CD14-positive monocyte (primary cell): ENCODE data around the gene SLC38A3. TPM values are rescaled to one million over a fixed set of nuclear protein-coding genes. Genes with fewer than 3 reads are reported as not detected.

Experiments
- DNase-seq, 3 donors: peaks; one replicate each; pipeline ENCODE4 v3.0.0-alpha.2; 2011 to 2022
- H2AFZ ChIP-seq: 2 replicates; pipeline ENCODE4 v1.6.0; 2012; ENCODE audit warnings: mild to moderate bottlenecking, low read depth, low read length, inconsistent platforms; ENCODE audit not compliant: insufficient read depth, poor library complexity, severe bottlenecking
- H3K27ac ChIP-seq, 2 donors: 1 replicate in 1 of 2; 2 replicates in 1 of 2; pipeline ENCODE4 v1.5.1; 2012 to 2013; ENCODE audit warnings: low read length in 2 of 2, control low read depth in 1 of 2, inconsistent platforms in 1 of 2, low read depth in 1 of 2, mild to moderate bottlenecking in 1 of 2
- H3K27me3 ChIP-seq, 2 donors: one replicate each; pipeline versions ENCODE4 v1.6.0 to v1.6.1; 2011 to 2013; ENCODE audit warnings: low read length in 2 of 2; ENCODE audit not compliant: control insufficient read depth in 2 of 2, insufficient read depth in 2 of 2
- H3K36me3 ChIP-seq, 2 donors: replicated peaks in 1 of 2; 1 replicate in 1 of 2; 2 replicates in 1 of 2; pipeline versions ENCODE4 v1.5.1 to v1.6.1; 2012 to 2013; ENCODE audit warnings: low read length in 2 of 2, control low read depth in 1 of 2, inconsistent platforms in 1 of 2, mild to moderate bottlenecking in 1 of 2; ENCODE audit not compliant: insufficient read depth in 2 of 2, control insufficient read depth in 1 of 2
- H3K4me1 ChIP-seq, 2 donors: 1 replicate in 1 of 2; 2 replicates in 1 of 2; pipeline versions ENCODE4 v1.5.1 to v1.6.1; 2012 to 2013; ENCODE audit warnings: low read length in 2 of 2, control low read depth in 1 of 2, inconsistent platforms in 1 of 2, mild to moderate bottlenecking in 1 of 2, moderate library complexity in 1 of 2; ENCODE audit not compliant: insufficient read depth in 2 of 2, control insufficient read depth in 1 of 2
- H3K4me2 ChIP-seq: replicated peaks from 2 replicates; pipeline ENCODE3; 2012; ENCODE audit warnings: low read length, moderate library complexity, mild to moderate bottlenecking; ENCODE audit not compliant: poor library complexity, severe bottlenecking; ENCODE audit errors: extremely low read depth
- H3K4me3 ChIP-seq, 3 experiments: fragments of 200-600 bp in 1 of 3; sonication (generic) in 1 of 3; replicated peaks in 1 of 3; 1 replicate in 2 of 3; 2 replicates in 1 of 3; pipeline ENCODE4 v1.5.1; 2011 to 2013; ENCODE audit warnings: low read length in 3 of 3, mild to moderate bottlenecking in 3 of 3, control low read depth in 2 of 3, low read depth in 2 of 3, inconsistent platforms in 1 of 3, moderate library complexity in 1 of 3
- H3K79me2 ChIP-seq: 2 replicates; pipeline ENCODE4 v1.6.0; 2012; ENCODE audit warnings: mild to moderate bottlenecking, control low read depth, inconsistent platforms, low read length, moderate library complexity; ENCODE audit not compliant: insufficient read depth
- H3K9ac ChIP-seq: 2 replicates; pipeline ENCODE4 v1.6.0; 2017; ENCODE audit warnings: low read length, mild to moderate bottlenecking; ENCODE audit not compliant: insufficient read depth, poor library complexity, severe bottlenecking
- H3K9me3 ChIP-seq, 2 donors: replicated peaks in 1 of 2; 1 replicate in 1 of 2; 2 replicates in 1 of 2; pipeline versions ENCODE4 v1.5.1 to v1.6.1; 2012 to 2013; ENCODE audit warnings: low read length in 2 of 2, control low read depth in 1 of 2; ENCODE audit not compliant: control insufficient read depth in 1 of 2, insufficient read depth in 1 of 2
- H4K20me1 ChIP-seq: 2 replicates; pipeline ENCODE4 v1.6.0; 2012; ENCODE audit warnings: mild to moderate bottlenecking, low read length, control low read depth, moderate library complexity; ENCODE audit not compliant: insufficient read depth
- H3K27ac Mint-ChIP-seq, 7 donors: one replicate each; pipeline ENCODE4 v1.8.0; 2020; ENCODE audit warnings: mild to moderate bottlenecking in 7 of 7, mixed read lengths in 7 of 7, moderate library complexity in 6 of 7, inconsistent platforms in 2 of 7
- H3K27me3 Mint-ChIP-seq, 3 donors: one replicate each; pipeline ENCODE4 v1.8.0; 2021 to 2022; ENCODE audit warnings: low read depth in 3 of 3, mild to moderate bottlenecking in 3 of 3, mixed read lengths in 3 of 3, moderate library complexity in 3 of 3, inconsistent platforms in 1 of 3
- H3K36me3 Mint-ChIP-seq, 2 donors: one replicate each; pipeline ENCODE4 v1.8.0; 2020; ENCODE audit warnings: mixed read lengths in 2 of 2, inconsistent platforms in 1 of 2, mild to moderate bottlenecking in 1 of 2
- H3K4me1 Mint-ChIP-seq: one replicate; pipeline ENCODE4 v1.8.0; 2020; ENCODE audit warnings: mild to moderate bottlenecking, mixed read lengths
- H3K4me3 Mint-ChIP-seq, 2 donors: one replicate each; pipeline ENCODE4 v1.8.0; 2020; ENCODE audit warnings: mild to moderate bottlenecking in 2 of 2, mixed read lengths in 2 of 2, moderate library complexity in 1 of 2
- H3K9me3 Mint-ChIP-seq, 7 donors: one replicate each; pipeline ENCODE4 v1.8.0; 2020 to 2022; ENCODE audit warnings: mixed read lengths in 7 of 7, mild to moderate bottlenecking in 6 of 7, moderate library complexity in 6 of 7, inconsistent platforms in 2 of 7
- WGBS: methylation state at CpG from one replicate; pipeline ENCODE4 v1.1.5; 2013; ENCODE audit warnings: missing lambda C conversion rate; ENCODE audit not compliant: insufficient coverage; 5-methylcytosine and 5-hydroxymethylcytosine counted together
- intact Hi-C, 2 donors: fragments of 100-400 bp; cut with micrococcal nuclease; formaldehyde crosslinking; loops; one replicate each; pipeline versions ENCODE4 v1.15.0 to v1.15.1; 2023
- polyA plus RNA-seq, 3 donors: library from polyadenylated mRNA; depleted of rRNA in 1 of 3; unstranded in 2 of 3; stranded (reverse) in 1 of 3; fragments of 300-500 nt in 2 of 3; fragments of >200 nt in 1 of 3; fragmentation: Illumina TruSeq in 2 of 3; gene quantifications; 1 replicate in 2 of 3; 2 replicates in 1 of 3; pipeline ENCODE4 v1.2.3, GENCODE V29; 2012 to 2021
- TF ChIP-seq, protein P1 (sequence below): fragments of 200-600 bp; IDR thresholded peaks from one replicate; pipeline ENCODE4 v1.8.0; 2022; ENCODE audit warnings: antibody characterized with exemption, mild to moderate bottlenecking

The SLC38A3 gene
- polyA plus RNA-seq, 3 donors = not detected

- no peak overlapping the region for H3K4me3 ChIP-seq
- no peak overlapping the region for H3K27ac ChIP-seq
- H4K20me1 ChIP-seq = no peaks in the 10 kb centered on the region
- 96% methylated on average over 10 of the region's 17 CpGs for WGBS
- intact Hi-C loops = no loop called here
- H3K9me3 ChIP-seq = no peaks in the 10 kb centered on the region
- Mint-ChIP-seq H3K27ac (no peak overlapping the region), H3K4me1 (peaks cover 17% of the 10 kb centered on the region), H3K4me3 (no peak overlapping the region), H3K36me3 (no peaks in the 10 kb centered on the region), H3K9me3 (no peaks in the 10 kb centered on the region), H3K27me3 (peaks cover 3 to 9% (median 3%) of the 10 kb centered on the region in 3 donors)
- H3K36me3 ChIP-seq = no peaks in the 10 kb centered on the region
- no peaks in the 10 kb centered on the region for H3K27me3 ChIP-seq
- TF ChIP-seq, protein P1, sequence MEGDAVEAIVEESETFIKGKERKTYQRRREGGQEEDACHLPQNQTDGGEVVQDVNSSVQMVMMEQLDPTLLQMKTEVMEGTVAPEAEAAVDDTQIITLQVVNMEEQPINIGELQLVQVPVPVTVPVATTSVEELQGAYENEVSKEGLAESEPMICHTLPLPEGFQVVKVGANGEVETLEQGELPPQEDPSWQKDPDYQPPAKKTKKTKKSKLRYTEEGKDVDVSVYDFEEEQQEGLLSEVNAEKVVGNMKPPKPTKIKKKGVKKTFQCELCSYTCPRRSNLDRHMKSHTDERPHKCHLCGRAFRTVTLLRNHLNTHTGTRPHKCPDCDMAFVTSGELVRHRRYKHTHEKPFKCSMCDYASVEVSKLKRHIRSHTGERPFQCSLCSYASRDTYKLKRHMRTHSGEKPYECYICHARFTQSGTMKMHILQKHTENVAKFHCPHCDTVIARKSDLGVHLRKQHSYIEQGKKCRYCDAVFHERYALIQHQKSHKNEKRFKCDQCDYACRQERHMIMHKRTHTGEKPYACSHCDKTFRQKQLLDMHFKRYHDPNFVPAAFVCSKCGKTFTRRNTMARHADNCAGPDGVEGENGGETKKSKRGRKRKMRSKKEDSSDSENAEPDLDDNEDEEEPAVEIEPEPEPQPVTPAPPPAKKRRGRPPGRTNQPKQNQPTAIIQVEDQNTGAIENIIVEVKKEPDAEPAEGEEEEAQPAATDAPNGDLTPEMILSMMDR = no peak
- H3K9ac ChIP-seq = no peak overlapping the region
- no peak overlapping the region for H3K4me2 ChIP-seq
- H3K4me1 ChIP-seq = peaks cover 12 to 15% of the 10 kb centered on the region in 2 donors
- no peak for DNase-seq
- H3K79me2 ChIP-seq = no peaks in the 10 kb centered on the region
- no peak overlapping the region for H2AFZ ChIP-seq
Measured at GRCh38 chr3:50174947-50175524, 30.0 kb upstream of the SLC38A3 start.

GRCh38 chr3:50177346-50177745 lies 27.7 kb upstream of the SLC38A3 start:
- Mint-ChIP-seq H3K4me1 (peaks cover 6% of the 10 kb centered on the region), H3K4me3 (no peak overlapping the region), H3K9me3 (peaks cover 0 to 1% (median 0%) of the 10 kb centered on the region in 7 donors), H3K27ac (peak overlapping the region in 1 of 7 donors; percentile 53), H3K27me3 (peaks cover 1 to 9% (median 3%) of the 10 kb centered on the region in 3 donors), H3K36me3 (no peaks in the 10 kb centered on the region)
- DNase-seq = no peak
- H3K36me3 ChIP-seq = no peaks in the 10 kb centered on the region
- H3K4me1 ChIP-seq = peaks cover 5 to 6% of the 10 kb centered on the region in 2 donors
- no peak overlapping the region for H3K4me2 ChIP-seq
- no peaks in the 10 kb centered on the region for H3K79me2 ChIP-seq
- H3K9ac ChIP-seq = no peak overlapping the region
- no peaks in the 10 kb centered on the region for H3K27me3 ChIP-seq
- intact Hi-C loops = no loop called here
- H3K4me3 ChIP-seq = no peak overlapping the region
- no peaks in the 10 kb centered on the region for H3K9me3 ChIP-seq
- H3K27ac ChIP-seq = no peak overlapping the region
- no peak overlapping the region for H2AFZ ChIP-seq
- H4K20me1 ChIP-seq = no peaks in the 10 kb centered on the region
- 100% methylated on average over 1 of the region's 2 CpGs for WGBS
- TF ChIP-seq, protein P1 = no peak
